PC-9 (cell line): Measurements from ENCODE around the gene CUX1.

Experiments used
- EZH2 ChIP-seq: fragments of 200-600 bp; sonication (generic); IDR thresholded peaks from 2 replicates; pipeline ENCODE4 v1.8.0; 2017; ENCODE audit warnings: antibody characterized with exemption, low read depth
- TF ChIP-seq, protein P1 (sequence below): fragments of 200-600 bp; sonication (generic); conservative IDR thresholded peaks from 2 replicates; pipeline ENCODE4 v1.6.1; 2017; ENCODE audit warnings: mixed run types, antibody characterized with exemption, mild to moderate bottlenecking, moderate library complexity

DNA sequence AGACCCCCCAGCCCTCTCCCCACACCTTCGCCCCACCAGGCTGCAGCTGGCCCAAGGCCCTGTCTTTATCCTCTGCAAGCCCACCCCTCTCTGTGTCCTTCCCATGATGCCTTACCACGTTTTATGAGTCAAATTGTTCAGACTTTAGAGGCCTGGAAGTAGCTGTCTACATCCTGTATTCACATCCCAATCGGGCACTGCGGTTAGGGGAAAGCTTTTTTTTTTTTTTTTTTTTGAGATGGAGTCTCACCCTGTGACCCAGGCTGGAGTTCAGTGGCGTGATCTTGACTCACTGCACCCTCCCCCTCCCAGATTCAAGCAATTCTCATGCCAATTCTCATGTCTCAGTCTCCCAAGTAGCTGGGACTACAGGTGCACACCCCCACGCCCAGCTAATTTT is 347.7 kb downstream of the CUX1 start:
- TF ChIP-seq, protein P1, sequence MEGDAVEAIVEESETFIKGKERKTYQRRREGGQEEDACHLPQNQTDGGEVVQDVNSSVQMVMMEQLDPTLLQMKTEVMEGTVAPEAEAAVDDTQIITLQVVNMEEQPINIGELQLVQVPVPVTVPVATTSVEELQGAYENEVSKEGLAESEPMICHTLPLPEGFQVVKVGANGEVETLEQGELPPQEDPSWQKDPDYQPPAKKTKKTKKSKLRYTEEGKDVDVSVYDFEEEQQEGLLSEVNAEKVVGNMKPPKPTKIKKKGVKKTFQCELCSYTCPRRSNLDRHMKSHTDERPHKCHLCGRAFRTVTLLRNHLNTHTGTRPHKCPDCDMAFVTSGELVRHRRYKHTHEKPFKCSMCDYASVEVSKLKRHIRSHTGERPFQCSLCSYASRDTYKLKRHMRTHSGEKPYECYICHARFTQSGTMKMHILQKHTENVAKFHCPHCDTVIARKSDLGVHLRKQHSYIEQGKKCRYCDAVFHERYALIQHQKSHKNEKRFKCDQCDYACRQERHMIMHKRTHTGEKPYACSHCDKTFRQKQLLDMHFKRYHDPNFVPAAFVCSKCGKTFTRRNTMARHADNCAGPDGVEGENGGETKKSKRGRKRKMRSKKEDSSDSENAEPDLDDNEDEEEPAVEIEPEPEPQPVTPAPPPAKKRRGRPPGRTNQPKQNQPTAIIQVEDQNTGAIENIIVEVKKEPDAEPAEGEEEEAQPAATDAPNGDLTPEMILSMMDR: no peak
- TF ChIP-seq EZH2: no peak
